SK-N-SH (cell line): ENCODE results near the gene TECPR1.

ENCODE experiments used
- ELF1 ChIP-seq: IDR thresholded peaks from 2 replicates; pipeline ENCODE4 v1.4.0; 2012
- POLR2AphosphoS5 ChIP-seq: IDR thresholded peaks from 2 replicates; pipeline ENCODE4 v1.6.1; 2012; ENCODE audit warnings: low read depth, low read length
- RCOR1 ChIP-seq: fragments of 150-350 bp; IDR thresholded peaks from 2 replicates; pipeline ENCODE4 v1.6.1; 2017; ENCODE audit warnings: antibody characterized with exemption, low read length
- RXRA ChIP-seq: IDR thresholded peaks from 2 replicates; pipeline ENCODE4 v1.4.0; 2012; ENCODE audit warnings: low read depth, mild to moderate bottlenecking, borderline replicate concordance
- SIN3A ChIP-seq: IDR thresholded peaks from 2 replicates; pipeline ENCODE4 v1.6.1; 2012; ENCODE audit warnings: low read depth, mild to moderate bottlenecking, low read length, moderate library complexity, borderline replicate concordance
- TF ChIP-seq, protein P1 (sequence below): fragments of 200-600 bp; sonication (generic); IDR thresholded peaks from 2 replicates; pipeline ENCODE4 v1.6.1; 2017; ENCODE audit warnings: antibody characterized with exemption, mild to moderate bottlenecking, moderate library complexity
- TF ChIP-seq, protein P2 (sequence below): fragments of 150-350 bp; IDR thresholded peaks from 2 replicates; pipeline ENCODE4 v1.6.1; 2017; ENCODE audit warnings: antibody characterized with exemption, low read length, low read depth, borderline replicate concordance

- no peak for TF ChIP-seq POLR2AphosphoS5
- no peak for TF ChIP-seq ELF1
- no peak for TF ChIP-seq RCOR1
- TF ChIP-seq RXRA, result no peak
- TF ChIP-seq, protein P1, sequence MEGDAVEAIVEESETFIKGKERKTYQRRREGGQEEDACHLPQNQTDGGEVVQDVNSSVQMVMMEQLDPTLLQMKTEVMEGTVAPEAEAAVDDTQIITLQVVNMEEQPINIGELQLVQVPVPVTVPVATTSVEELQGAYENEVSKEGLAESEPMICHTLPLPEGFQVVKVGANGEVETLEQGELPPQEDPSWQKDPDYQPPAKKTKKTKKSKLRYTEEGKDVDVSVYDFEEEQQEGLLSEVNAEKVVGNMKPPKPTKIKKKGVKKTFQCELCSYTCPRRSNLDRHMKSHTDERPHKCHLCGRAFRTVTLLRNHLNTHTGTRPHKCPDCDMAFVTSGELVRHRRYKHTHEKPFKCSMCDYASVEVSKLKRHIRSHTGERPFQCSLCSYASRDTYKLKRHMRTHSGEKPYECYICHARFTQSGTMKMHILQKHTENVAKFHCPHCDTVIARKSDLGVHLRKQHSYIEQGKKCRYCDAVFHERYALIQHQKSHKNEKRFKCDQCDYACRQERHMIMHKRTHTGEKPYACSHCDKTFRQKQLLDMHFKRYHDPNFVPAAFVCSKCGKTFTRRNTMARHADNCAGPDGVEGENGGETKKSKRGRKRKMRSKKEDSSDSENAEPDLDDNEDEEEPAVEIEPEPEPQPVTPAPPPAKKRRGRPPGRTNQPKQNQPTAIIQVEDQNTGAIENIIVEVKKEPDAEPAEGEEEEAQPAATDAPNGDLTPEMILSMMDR, result no peak
- no peak for TF ChIP-seq SIN3A
- TF ChIP-seq, protein P2, sequence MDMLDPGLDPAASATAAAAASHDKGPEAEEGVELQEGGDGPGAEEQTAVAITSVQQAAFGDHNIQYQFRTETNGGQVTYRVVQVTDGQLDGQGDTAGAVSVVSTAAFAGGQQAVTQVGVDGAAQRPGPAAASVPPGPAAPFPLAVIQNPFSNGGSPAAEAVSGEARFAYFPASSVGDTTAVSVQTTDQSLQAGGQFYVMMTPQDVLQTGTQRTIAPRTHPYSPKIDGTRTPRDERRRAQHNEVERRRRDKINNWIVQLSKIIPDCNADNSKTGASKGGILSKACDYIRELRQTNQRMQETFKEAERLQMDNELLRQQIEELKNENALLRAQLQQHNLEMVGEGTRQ, result no peak
Observed at GRCh38 chr7:98211676-98212531, 40.1 kb downstream of the TECPR1 start.
